ENCODE results near the gene SORCS2.

Gene SORCS2

GRCh38 chr4:7359400-7360062, 167.2 kb downstream of the SORCS2 start:
- no peak overlapping the region for H3K9ac ChIP-seq (ENCODE audit: low read depth, low read length)
- no peaks in the 10 kb centered on the region for H3K9me3 ChIP-seq (ENCODE audit: insufficient read depth, low read depth, low read length)
- 84% methylated on average over 13 of the region's 13 CpGs for WGBS
- no peaks in the 10 kb centered on the region for H3K27me3 ChIP-seq (ENCODE audit: insufficient read depth, low read length)
- no peak overlapping the region for H3K27ac ChIP-seq (ENCODE audit: low read depth, low read length)
- H3K4me1 ChIP-seq (ENCODE audit: insufficient read depth, low read length), result no peaks in the 10 kb centered on the region
- no peak overlapping the region for H3K4me3 ChIP-seq (ENCODE audit: low read length)
- no peaks in the 10 kb centered on the region for H3K36me3 ChIP-seq (ENCODE audit: insufficient read depth, low read length)

- Histone ChIP-seq H3K36me3 (ENCODE audit: insufficient read depth, low read length) (no peaks in the 10 kb centered on the region), H3K27me3 (ENCODE audit: insufficient read depth, low read length) (no peaks in the 10 kb centered on the region), H3K27ac (ENCODE audit: low read depth, low read length) (no peak overlapping the region), H3K4me3 (ENCODE audit: low read length) (no peak overlapping the region), H3K9ac (ENCODE audit: low read depth, low read length) (no peak overlapping the region), H3K4me1 (ENCODE audit: insufficient read depth, low read length) (no peaks in the 10 kb centered on the region), H3K9me3 (ENCODE audit: insufficient read depth, low read depth, low read length) (no peaks in the 10 kb centered on the region)
- WGBS, result 81% methylated on average over 8 of the region's 8 CpGs
Measured at GRCh38 chr4:7360806-7361205, 168.5 kb downstream of the SORCS2 start.

- Histone ChIP-seq H3K9me3 (ENCODE audit: insufficient read depth, low read depth, low read length) (no peaks in the 10 kb centered on the region), H3K36me3 (ENCODE audit: insufficient read depth, low read length) (no peaks in the 10 kb centered on the region), H3K27me3 (ENCODE audit: insufficient read depth, low read length) (no peaks in the 10 kb centered on the region), H3K9ac (ENCODE audit: low read depth, low read length) (no peak overlapping the region), H3K27ac (ENCODE audit: low read depth, low read length) (no peak overlapping the region), H3K4me1 (ENCODE audit: insufficient read depth, low read length) (no peaks in the 10 kb centered on the region), H3K4me3 (ENCODE audit: low read length) (no peak overlapping the region)
- WGBS, result 85% methylated on average over 14 of the region's 14 CpGs
Measured at GRCh38 chr4:7361280-7361895, 169.1 kb downstream of the SORCS2 start.

GRCh38 chr4:7362341-7362740, 170.0 kb downstream of the SORCS2 start:
- Histone ChIP-seq H3K4me3 (ENCODE audit: low read length) (no peak overlapping the region), H3K27ac (ENCODE audit: low read depth, low read length) (no peak overlapping the region), H3K9ac (ENCODE audit: low read depth, low read length) (no peak overlapping the region), H3K9me3 (ENCODE audit: insufficient read depth, low read depth, low read length) (no peaks in the 10 kb centered on the region), H3K36me3 (ENCODE audit: insufficient read depth, low read length) (no peaks in the 10 kb centered on the region), H3K4me1 (ENCODE audit: insufficient read depth, low read length) (no peaks in the 10 kb centered on the region), H3K27me3 (ENCODE audit: insufficient read depth, low read length) (no peaks in the 10 kb centered on the region)
- WGBS, result 92% methylated on average over 2 of the region's 2 CpGs

- Histone ChIP-seq H3K27ac (ENCODE audit: low read depth, low read length) (no peak overlapping the region), H3K9ac (ENCODE audit: low read depth, low read length) (no peak overlapping the region), H3K4me3 (ENCODE audit: low read length) (no peak overlapping the region), H3K36me3 (ENCODE audit: insufficient read depth, low read length) (no peaks in the 10 kb centered on the region), H3K9me3 (ENCODE audit: insufficient read depth, low read depth, low read length) (no peaks in the 10 kb centered on the region), H3K27me3 (ENCODE audit: insufficient read depth, low read length) (no peaks in the 10 kb centered on the region), H3K4me1 (ENCODE audit: insufficient read depth, low read length) (no peaks in the 10 kb centered on the region)
- 94% methylated on average over 4 of the region's 4 CpGs for WGBS
Measured at GRCh38 chr4:7362862-7363430, 170.6 kb downstream of the SORCS2 start.

- Histone ChIP-seq H3K36me3 (ENCODE audit: insufficient read depth, low read length) (no peaks in the 10 kb centered on the region), H3K27me3 (ENCODE audit: insufficient read depth, low read length) (no peaks in the 10 kb centered on the region)
- WGBS, result 86% methylated on average over 5 of the region's 5 CpGs
Measured at GRCh38 chr4:7364979-7365378, 172.6 kb downstream of the SORCS2 start.

GRCh38 chr4:7365462-7366179, 173.3 kb downstream of the SORCS2 start:
- Histone ChIP-seq H3K4me1 (ENCODE audit: insufficient read depth, low read length) (no peaks in the 10 kb centered on the region), H3K9ac (ENCODE audit: low read depth, low read length) (no peak overlapping the region), H3K27ac (ENCODE audit: low read depth, low read length) (no peak overlapping the region), H3K4me3 (ENCODE audit: low read length) (no peak overlapping the region), H3K27me3 (ENCODE audit: insufficient read depth, low read length) (no peaks in the 10 kb centered on the region), H3K9me3 (ENCODE audit: insufficient read depth, low read depth, low read length) (no peaks in the 10 kb centered on the region), H3K36me3 (ENCODE audit: insufficient read depth, low read length) (no peaks in the 10 kb centered on the region)
- 91% methylated on average over 20 of the region's 22 CpGs for WGBS

More at GRCh38 chr4:7364979-7365378, 172.6 kb downstream of the SORCS2 start:
- no peaks in the 10 kb centered on the region for H3K4me1 ChIP-seq (ENCODE audit: insufficient read depth, low read length)
- no peaks in the 10 kb centered on the region for H3K9me3 ChIP-seq (ENCODE audit: insufficient read depth, low read depth, low read length)
- no peak overlapping the region for H3K4me3 ChIP-seq (ENCODE audit: low read length)
- no peak overlapping the region for H3K27ac ChIP-seq (ENCODE audit: low read depth, low read length)
- no peak overlapping the region for H3K9ac ChIP-seq (ENCODE audit: low read depth, low read length)

GRCh38 chr4:7366180-7366945, 174.0 kb downstream of the SORCS2 start:
- WGBS, result 54% methylated on average over 11 of the region's 11 CpGs
- Histone ChIP-seq H3K4me3 (ENCODE audit: low read length) (no peak overlapping the region), H3K36me3 (ENCODE audit: insufficient read depth, low read length) (no peaks in the 10 kb centered on the region), H3K9ac (ENCODE audit: low read depth, low read length) (no peak overlapping the region), H3K9me3 (ENCODE audit: insufficient read depth, low read depth, low read length) (no peaks in the 10 kb centered on the region), H3K4me1 (ENCODE audit: insufficient read depth, low read length) (no peaks in the 10 kb centered on the region), H3K27me3 (ENCODE audit: insufficient read depth, low read length) (no peaks in the 10 kb centered on the region), H3K27ac (ENCODE audit: low read depth, low read length) (no peak overlapping the region)

GRCh38 chr4:7366954-7367353, 174.6 kb downstream of the SORCS2 start:
- H3K27ac ChIP-seq (ENCODE audit: low read depth, low read length), result no peak overlapping the region
- H3K9ac ChIP-seq (ENCODE audit: low read depth, low read length), result no peak overlapping the region
- no peak overlapping the region for H3K4me3 ChIP-seq (ENCODE audit: low read length)
- no peaks in the 10 kb centered on the region for H3K9me3 ChIP-seq (ENCODE audit: insufficient read depth, low read depth, low read length)
- no peaks in the 10 kb centered on the region for H3K4me1 ChIP-seq (ENCODE audit: insufficient read depth, low read length)
- H3K27me3 ChIP-seq (ENCODE audit: insufficient read depth, low read length), result no peaks in the 10 kb centered on the region
- no peaks in the 10 kb centered on the region for H3K36me3 ChIP-seq (ENCODE audit: insufficient read depth, low read length)
- WGBS, result 84% methylated on average over 7 of the region's 7 CpGs

GRCh38 chr4:7367406-7367805, 175.1 kb downstream of the SORCS2 start:
- WGBS, result 90% methylated on average over 13 of the region's 13 CpGs
- Histone ChIP-seq H3K9me3 (ENCODE audit: insufficient read depth, low read depth, low read length) (no peaks in the 10 kb centered on the region), H3K4me3 (ENCODE audit: low read length) (no peak overlapping the region), H3K27me3 (ENCODE audit: insufficient read depth, low read length) (no peaks in the 10 kb centered on the region), H3K27ac (ENCODE audit: low read depth, low read length) (no peak overlapping the region), H3K4me1 (ENCODE audit: insufficient read depth, low read length) (no peaks in the 10 kb centered on the region), H3K9ac (ENCODE audit: low read depth, low read length) (no peak overlapping the region), H3K36me3 (ENCODE audit: insufficient read depth, low read length) (no peaks in the 10 kb centered on the region)

GRCh38 chr4:7367864-7368277, 175.5 kb downstream of the SORCS2 start:
- H3K9ac ChIP-seq (ENCODE audit: low read depth, low read length), result no peak overlapping the region
- 94% methylated on average over 7 of the region's 8 CpGs for WGBS
- no peaks in the 10 kb centered on the region for H3K27me3 ChIP-seq (ENCODE audit: insufficient read depth, low read length)
- H3K9me3 ChIP-seq (ENCODE audit: insufficient read depth, low read depth, low read length), result no peaks in the 10 kb centered on the region
- H3K4me1 ChIP-seq (ENCODE audit: insufficient read depth, low read length), result no peaks in the 10 kb centered on the region
- H3K27ac ChIP-seq (ENCODE audit: low read depth, low read length), result no peak overlapping the region
- H3K4me3 ChIP-seq (ENCODE audit: low read length), result no peak overlapping the region
- H3K36me3 ChIP-seq (ENCODE audit: insufficient read depth, low read length), result no peaks in the 10 kb centered on the region

All from HUES64 (cell line).